IgD-negative memory B cell (primary cell): ENCODE data around the gene CD28. TPM values are rescaled to one million over a fixed set of nuclear protein-coding genes. Genes with fewer than 3 reads are reported as not detected.

Experiments used
- H3K27ac Mint-ChIP-seq, 3 donors: one replicate each; pipeline ENCODE4 v1.8.0; 2020 to 2022; ENCODE audit warnings: mild to moderate bottlenecking in 3 of 3, mixed read lengths in 3 of 3, moderate library complexity in 1 of 3
- H3K27me3 Mint-ChIP-seq: one replicate; pipeline ENCODE4 v1.8.0; 2021; ENCODE audit warnings: mixed read lengths
- H3K36me3 Mint-ChIP-seq: one replicate; pipeline ENCODE4 v1.8.0; 2020; ENCODE audit warnings: mild to moderate bottlenecking, mixed read lengths
- H3K4me1 Mint-ChIP-seq, 3 donors: one replicate each; pipeline ENCODE4 v1.8.0; 2020 to 2022; ENCODE audit warnings: mixed read lengths in 3 of 3, mild to moderate bottlenecking in 1 of 3
- H3K4me3 Mint-ChIP-seq, 4 donors: one replicate each; pipeline ENCODE4 v1.8.0; 2020 to 2022; ENCODE audit warnings: mild to moderate bottlenecking in 4 of 4, mixed read lengths in 4 of 4, moderate library complexity in 3 of 4
- H3K9me3 Mint-ChIP-seq, 3 donors: one replicate each; pipeline ENCODE4 v1.8.0; 2020 to 2021; ENCODE audit warnings: mixed read lengths in 3 of 3, mild to moderate bottlenecking in 1 of 3
- polyA plus RNA-seq: library from polyadenylated mRNA; unstranded; fragments of 300-500 nt; fragmentation: Illumina TruSeq; gene quantifications from one replicate; pipeline ENCODE4 v1.2.3, GENCODE V29; 2021

The CD28 gene
- polyA plus RNA-seq, 1 donor from 2014 or later, result 1.3 TPM

- Mint-ChIP-seq H3K27ac (peak overlapping the region in 1 of 3 donors; percentile 76), H3K4me3 (no peak overlapping the region), H3K27me3 (peaks cover 31% of the 10 kb centered on the region), H3K4me1 (no peaks in the 10 kb centered on the region), H3K36me3 (no peaks in the 10 kb centered on the region), H3K9me3 (no peaks in the 10 kb centered on the region)
Measured at GRCh38 chr2:203714112-203714511, 7.7 kb downstream of the CD28 start.

GRCh38 chr2:203715744-203716143 lies 9.3 kb downstream of the CD28 start:
- no peaks in the 10 kb centered on the region for H3K4me1 Mint-ChIP-seq
- no peak overlapping the region for H3K4me3 Mint-ChIP-seq
- H3K27me3 Mint-ChIP-seq, result peaks cover 23% of the 10 kb centered on the region
- H3K36me3 Mint-ChIP-seq, result no peaks in the 10 kb centered on the region
- no peak overlapping the region for H3K27ac Mint-ChIP-seq
- no peaks in the 10 kb centered on the region for H3K9me3 Mint-ChIP-seq

GRCh38 chr2:203718087-203718486 lies 11.6 kb downstream of the CD28 start:
- no peaks in the 10 kb centered on the region for H3K36me3 Mint-ChIP-seq
- no peak overlapping the region for H3K27ac Mint-ChIP-seq
- peak overlapping the region in 1 of 4 donors; percentile 36 for H3K4me3 Mint-ChIP-seq
- peaks cover 33% of the 10 kb centered on the region for H3K27me3 Mint-ChIP-seq
- H3K9me3 Mint-ChIP-seq, result peaks cover 0 to 2% (median 0%) of the 10 kb centered on the region in 3 donors
- H3K4me1 Mint-ChIP-seq, result no peaks in the 10 kb centered on the region

DNA sequence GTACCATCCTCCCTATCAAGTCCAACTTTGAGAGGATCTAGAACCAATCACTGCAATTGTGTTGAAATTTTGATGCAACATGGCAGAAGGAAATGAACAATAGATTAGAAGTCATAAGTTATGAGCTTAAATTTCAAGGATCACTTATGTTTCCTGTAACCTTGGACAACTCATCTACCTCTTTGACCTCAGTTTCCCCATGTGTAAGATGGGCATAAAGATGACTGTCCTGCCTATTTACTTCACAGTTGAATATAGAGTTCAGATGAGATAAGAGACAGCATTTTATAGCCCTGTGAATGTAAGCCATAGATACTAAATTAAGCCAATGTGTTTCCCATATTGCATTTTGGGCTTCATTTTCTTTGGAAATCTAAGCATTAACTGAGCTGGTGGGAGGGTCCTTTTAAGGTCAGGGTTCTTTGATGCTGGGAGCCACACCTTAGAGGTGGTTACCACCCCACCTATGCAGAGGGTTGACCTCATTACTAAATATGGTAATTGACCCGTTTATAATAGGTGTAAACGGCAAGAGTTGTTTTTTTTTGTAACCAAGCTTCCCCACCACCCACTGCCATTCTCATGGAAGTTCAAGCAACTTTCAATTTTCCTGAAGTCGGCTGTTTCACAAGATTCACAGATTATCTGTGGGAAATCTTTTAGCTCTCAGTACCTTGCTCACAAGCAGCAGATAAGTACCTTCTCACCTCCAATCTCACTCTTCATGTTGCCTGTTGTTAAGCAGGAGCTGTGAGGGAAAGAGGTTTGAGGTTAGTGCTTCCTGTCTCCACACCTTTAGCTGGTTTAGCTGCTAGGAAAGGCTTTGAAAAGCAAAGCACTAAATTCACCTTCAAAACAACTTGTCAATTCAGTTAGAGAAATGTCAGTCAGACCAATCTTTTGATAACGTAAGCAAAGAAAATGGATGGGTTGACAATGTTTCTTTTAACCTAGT lies 13.3 kb downstream of the CD28 start:
- H3K4me3 Mint-ChIP-seq, result no peak overlapping the region

GRCh38 chr2:203720915-203721672 lies 14.7 kb downstream of the CD28 start:
- Mint-ChIP-seq H3K9me3 (peaks cover 0 to 2% (median 0%) of the 10 kb centered on the region in 3 donors), H3K36me3 (peaks cover 2% of the 10 kb centered on the region), H3K27ac (no peak overlapping the region), H3K27me3 (peaks cover 22% of the 10 kb centered on the region), H3K4me1 (no peaks in the 10 kb centered on the region), H3K4me3 (no peak overlapping the region)

More for the DNA sequence above, 13.3 kb downstream of the CD28 start:
- Mint-ChIP-seq H3K27ac (peak overlapping the region in 1 of 3 donors; percentile 27), H3K27me3 (peaks cover 29% of the 10 kb centered on the region), H3K4me1 (no peaks in the 10 kb centered on the region), H3K36me3 (peaks cover 2% of the 10 kb centered on the region), H3K9me3 (peaks cover 0 to 2% (median 0%) of the 10 kb centered on the region in 3 donors)

GRCh38 chr2:203721781-203722300 lies 15.4 kb downstream of the CD28 start:
- Mint-ChIP-seq H3K4me1 (no peaks in the 10 kb centered on the region), H3K9me3 (peaks cover 0 to 2% (median 0%) of the 10 kb centered on the region in 3 donors), H3K36me3 (peaks cover 2% of the 10 kb centered on the region), H3K4me3 (no peak overlapping the region), H3K27ac (peak overlapping the region in 1 of 3 donors; percentile 42), H3K27me3 (peaks cover 18% of the 10 kb centered on the region)

DNA sequence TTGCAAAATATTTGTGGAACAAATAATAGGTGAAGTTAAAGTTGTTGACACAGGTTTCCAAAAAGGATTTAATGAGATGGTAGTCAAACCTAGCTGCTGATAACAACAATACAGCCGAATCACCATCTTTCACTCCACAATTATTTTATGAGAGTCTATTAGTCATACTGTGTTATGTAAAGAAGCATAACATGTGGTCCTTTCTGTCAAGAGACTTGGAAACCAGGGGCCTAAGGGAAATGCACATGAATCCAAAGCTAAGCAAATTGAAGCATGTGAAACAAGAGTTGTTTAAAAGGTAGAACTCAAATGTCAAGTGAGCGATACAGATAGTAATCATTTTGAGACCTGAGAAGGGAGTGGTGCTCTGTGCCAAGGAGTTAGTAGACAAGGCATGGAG lies 16.0 kb downstream of the CD28 start:
- Mint-ChIP-seq H3K36me3 (peaks cover 2% of the 10 kb centered on the region), H3K27me3 (peaks cover 18% of the 10 kb centered on the region), H3K27ac (peak overlapping the region in 1 of 3 donors; percentile 73), H3K9me3 (peaks cover 0 to 2% (median 0%) of the 10 kb centered on the region in 3 donors), H3K4me3 (no peak overlapping the region), H3K4me1 (no peaks in the 10 kb centered on the region)

DNA sequence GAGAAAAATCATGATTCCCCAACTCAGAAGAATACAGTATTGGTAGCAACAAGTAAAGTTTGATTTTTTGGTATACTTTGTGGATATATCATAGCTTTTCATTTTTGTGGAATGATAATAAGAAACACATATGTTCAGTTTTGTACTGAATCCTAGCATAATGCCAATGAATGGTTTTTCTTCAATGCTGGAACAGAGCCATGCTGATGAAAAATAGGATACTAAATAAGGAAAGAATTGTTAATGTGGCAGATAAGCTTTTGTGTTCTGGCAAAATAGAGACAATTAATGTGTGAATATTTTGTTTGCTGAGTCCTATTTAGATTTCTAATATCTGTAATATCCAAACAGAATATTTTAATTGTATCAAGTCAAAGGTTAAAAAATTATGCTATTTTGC lies 21.9 kb downstream of the CD28 start:
- Mint-ChIP-seq H3K4me1 (no peaks in the 10 kb centered on the region), H3K36me3 (peaks cover 2% of the 10 kb centered on the region), H3K27ac (no peak overlapping the region), H3K4me3 (no peak overlapping the region), H3K27me3 (peaks cover 3% of the 10 kb centered on the region), H3K9me3 (peaks cover 0 to under 1% (median 0%) of the 10 kb centered on the region in 3 donors)

- Mint-ChIP-seq H3K9me3 (peaks cover 0 to 2% (median 0%) of the 10 kb centered on the region in 3 donors), H3K4me3 (no peak overlapping the region), H3K27me3 (peaks cover 5% of the 10 kb centered on the region), H3K4me1 (no peaks in the 10 kb centered on the region), H3K27ac (no peak overlapping the region), H3K36me3 (no peaks in the 10 kb centered on the region)
Measured at GRCh38 chr2:203730076-203730729, 23.8 kb downstream of the CD28 start.

GRCh38 chr2:203730883-203731282 lies 24.4 kb downstream of the CD28 start:
- Mint-ChIP-seq H3K27me3 (peaks cover 5% of the 10 kb centered on the region), H3K27ac (no peak overlapping the region), H3K4me3 (no peak overlapping the region), H3K36me3 (no peaks in the 10 kb centered on the region), H3K9me3 (peaks cover 0 to 2% (median 0%) of the 10 kb centered on the region in 3 donors), H3K4me1 (no peaks in the 10 kb centered on the region)

GRCh38 chr2:203732092-203732952 lies 25.9 kb downstream of the CD28 start:
- no peak overlapping the region for H3K4me3 Mint-ChIP-seq
- H3K36me3 Mint-ChIP-seq, result no peaks in the 10 kb centered on the region
- H3K9me3 Mint-ChIP-seq, result peaks cover 0 to 2% (median 0%) of the 10 kb centered on the region in 3 donors
- H3K4me1 Mint-ChIP-seq, result no peaks in the 10 kb centered on the region
- peaks cover 5% of the 10 kb centered on the region for H3K27me3 Mint-ChIP-seq
- H3K27ac Mint-ChIP-seq, result no peak overlapping the region

DNA sequence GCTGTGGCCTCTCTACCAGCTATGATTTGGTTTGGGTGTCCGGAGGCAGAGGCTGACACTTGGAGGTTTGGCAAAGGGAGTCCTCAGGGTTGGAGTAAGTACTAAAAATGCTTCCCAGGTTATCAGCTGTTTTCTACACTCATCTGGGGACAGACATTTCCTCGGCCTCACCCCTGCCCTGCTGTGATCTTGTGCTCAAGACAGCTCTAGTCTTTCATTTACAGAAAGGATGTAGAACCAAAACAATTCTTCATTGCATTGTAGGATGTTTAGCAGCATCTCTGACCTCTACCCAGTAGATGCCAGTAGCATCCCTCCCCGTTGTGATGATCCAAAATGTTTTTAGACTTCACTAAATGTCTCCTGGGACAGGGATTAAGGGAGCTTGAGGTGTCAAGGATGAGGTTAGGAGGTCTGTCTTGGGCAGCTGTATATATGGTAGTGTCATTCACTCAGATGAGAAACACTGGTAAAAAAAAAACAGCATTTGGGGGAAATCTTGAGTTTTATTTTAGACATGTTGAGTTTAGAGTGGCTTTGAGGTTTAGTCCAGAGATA lies 26.6 kb downstream of the CD28 start:
- no peak overlapping the region for H3K4me3 Mint-ChIP-seq

DNA sequence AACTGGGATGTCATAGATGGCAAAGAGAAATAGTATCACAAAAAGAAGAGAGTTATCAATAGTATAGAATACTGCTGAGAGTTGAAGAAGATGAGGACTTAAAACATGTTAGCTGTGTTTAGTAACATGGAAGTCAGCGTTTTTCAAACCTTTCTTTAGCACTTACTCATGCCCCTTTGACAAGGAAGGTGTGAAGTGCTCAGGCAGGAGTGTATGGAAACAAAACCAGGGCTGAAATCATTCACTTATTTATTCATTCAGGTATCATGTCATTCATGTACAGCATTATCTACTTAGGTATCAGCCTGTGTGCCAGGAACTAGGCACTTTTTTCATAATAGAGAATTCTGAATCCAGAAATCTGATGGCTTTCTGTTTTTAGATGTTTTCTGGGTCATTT lies 27.2 kb downstream of the CD28 start:
- no peaks in the 10 kb centered on the region for H3K36me3 Mint-ChIP-seq
- no peaks in the 10 kb centered on the region for H3K4me1 Mint-ChIP-seq
- no peak overlapping the region for H3K27ac Mint-ChIP-seq

More for the DNA sequence above, 26.6 kb downstream of the CD28 start:
- no peaks in the 10 kb centered on the region for H3K36me3 Mint-ChIP-seq
- peaks cover 0 to 2% (median 0%) of the 10 kb centered on the region in 3 donors for H3K9me3 Mint-ChIP-seq
- H3K27me3 Mint-ChIP-seq, result peaks cover 5% of the 10 kb centered on the region
- no peaks in the 10 kb centered on the region for H3K4me1 Mint-ChIP-seq
- no peak overlapping the region for H3K27ac Mint-ChIP-seq

More for the DNA sequence above, 27.2 kb downstream of the CD28 start:
- Mint-ChIP-seq H3K4me3 (no peak overlapping the region), H3K27me3 (peaks cover 5% of the 10 kb centered on the region), H3K9me3 (peaks cover 0 to 2% (median 0%) of the 10 kb centered on the region in 3 donors)
